ENCODE measurements around the gene TRPV3.

TRPV3 gene

DNA sequence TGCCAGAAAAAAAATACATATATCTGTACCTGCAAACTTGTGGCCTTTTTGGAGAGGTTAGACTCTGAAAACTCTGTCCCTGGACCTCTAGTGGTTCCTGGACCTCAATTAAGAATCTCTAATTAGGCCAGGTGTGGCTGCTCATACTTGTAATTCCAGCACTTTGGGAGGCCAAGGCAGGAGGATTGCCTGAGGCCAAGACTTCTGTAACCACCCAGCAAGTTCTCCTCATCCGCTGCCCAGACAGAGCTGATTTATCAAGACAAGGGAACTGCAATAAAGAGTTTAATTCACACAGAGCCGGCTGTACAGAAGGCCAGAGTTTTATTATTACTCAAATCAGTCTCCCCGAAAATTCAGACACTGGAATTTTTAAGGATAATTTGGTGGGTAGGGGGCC is 77.6 kb downstream of the TRPV3 start:
- ChIA-PET POLR2A (no interaction called here), CTCF (no interaction called here)
- no peak for TF ChIP-seq CTCF (IDR thresholded peaks at IDR 0.05; ENCODE audit: control extremely low read depth, extremely low read depth, low read depth, missing control alignments)
- no peak for DNase-seq (ENCODE audit: extremely low spot score)

DNA sequence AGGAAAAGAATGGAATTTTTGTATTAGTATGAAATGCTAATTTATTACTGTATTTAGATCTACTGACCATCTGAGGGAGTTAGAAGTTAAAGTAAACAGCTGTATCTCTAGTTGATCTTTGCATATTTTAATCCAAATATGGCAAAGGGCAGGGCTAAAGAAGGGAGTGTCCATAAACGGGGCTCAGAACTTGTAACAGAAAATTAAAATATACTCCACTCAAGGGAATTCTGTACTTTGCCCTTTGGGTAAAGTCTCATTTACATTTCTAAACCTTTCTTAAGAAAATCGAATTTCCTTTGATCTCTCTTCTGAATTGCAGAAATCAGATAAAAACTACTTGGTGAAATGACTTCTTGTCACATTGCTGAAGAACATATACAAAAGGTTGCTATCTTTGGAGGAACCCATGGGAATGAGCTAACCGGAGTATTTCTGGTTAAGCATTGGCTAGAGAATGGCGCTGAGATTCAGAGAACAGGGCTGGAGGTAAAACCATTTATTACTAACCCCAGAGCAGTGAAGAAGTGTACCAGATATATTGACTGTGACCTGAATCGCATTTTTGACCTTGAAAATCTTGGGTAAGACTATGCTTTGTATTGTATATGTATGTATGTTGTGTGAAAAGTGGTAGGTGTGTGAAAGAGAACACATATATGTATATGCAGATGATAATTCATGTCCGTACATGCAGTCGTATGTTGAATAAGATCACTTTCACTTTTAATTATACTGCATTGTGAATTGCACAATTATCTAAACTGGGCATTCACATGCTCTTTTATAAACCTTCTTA is 81.6 kb downstream of the TRPV3 start, which contains the start of gene ASPA:
TSS of gene ASPA (plus strand) at position 186 of the 799 bp plus-strand sequence. CDS start at position 349, 163 bp downstream.
- CTCF ChIA-PET: no interaction called here
- POLR2A ChIA-PET: no interaction called here
- DNase-seq (ENCODE audit: extremely low spot score): no peak
- TF ChIP-seq CTCF (IDR thresholded peaks at IDR 0.05; ENCODE audit: control extremely low read depth, extremely low read depth, low read depth, missing control alignments): no peak

- ChIA-PET POLR2A (no interaction called here), CTCF (no interaction called here)
- no peak for DNase-seq (ENCODE audit: extremely low spot score)
- TF ChIP-seq CTCF (IDR thresholded peaks at IDR 0.05; ENCODE audit: control extremely low read depth, extremely low read depth, low read depth, missing control alignments): no peak
These were observed 82.3 kb downstream of the TRPV3 start for GRCh38 chr17:3475251-3475685.

GRCh38 chr17:3474212-3474611 is 83.4 kb downstream of the TRPV3 start:
- ChIA-PET POLR2A (no interaction called here), CTCF (no interaction called here)
- TF ChIP-seq CTCF (IDR thresholded peaks at IDR 0.05; ENCODE audit: control extremely low read depth, extremely low read depth, low read depth, missing control alignments): no peak
- no peak for DNase-seq (ENCODE audit: extremely low spot score)

DNA sequence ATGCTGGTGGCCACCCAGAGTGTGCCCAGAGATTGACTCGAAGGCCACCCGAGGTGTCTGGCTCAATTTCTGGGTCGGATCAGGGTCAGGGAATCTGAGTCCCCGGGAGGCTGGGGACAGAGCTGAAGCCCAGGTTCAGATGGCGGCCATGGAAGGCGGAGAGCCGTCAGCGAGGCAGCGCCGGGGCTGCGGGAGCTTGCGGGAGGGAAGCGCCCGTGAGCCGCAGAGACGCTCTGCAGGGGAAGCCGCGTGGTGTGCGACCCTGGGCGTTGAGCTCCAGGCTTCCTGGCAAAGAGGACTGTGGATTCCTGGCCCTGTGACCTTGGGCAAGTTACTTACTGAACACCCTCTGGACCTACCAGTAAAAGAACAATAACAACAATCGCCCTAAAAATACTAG is 85.5 kb downstream of the TRPV3 start:
- ChIA-PET POLR2A (no interaction called here), CTCF (no interaction called here)
- no peak for TF ChIP-seq CTCF (IDR thresholded peaks at IDR 0.05; ENCODE audit: control extremely low read depth, extremely low read depth, low read depth, missing control alignments)
- DNase-seq (ENCODE audit: extremely low spot score): no peak

- POLR2A ChIA-PET: no interaction called here
- CTCF ChIA-PET: no interaction called here
- no peak for DNase-seq (ENCODE audit: extremely low spot score)
- no peak for TF ChIP-seq CTCF (IDR thresholded peaks at IDR 0.05; ENCODE audit: control extremely low read depth, extremely low read depth, low read depth, missing control alignments)
These were observed 86.0 kb downstream of the TRPV3 start, which contains the start of gene SPATA22 for GRCh38 chr17:3471599-3471998. TSS of gene SPATA22 (minus strand) at chr17:3471819. CDS start at chr17:3469325, 2,494 bp downstream.

Data from GM10248 (cell line).